SK-N-SH treated with all-trans-retinoic acid at 6 μM for 48 hours (cell line): ENCODE results near the gene PITPNC1.

Source experiments
- ARNTL ChIP-seq: fragments of 450-650 bp; formaldehyde crosslinking; IDR thresholded peaks from 2 replicates; pipeline ENCODE4 v1.5.0; 2020; ENCODE audit warnings: low read depth, mild to moderate bottlenecking, moderate library complexity, borderline replicate concordance
- GLIS3 ChIP-seq: fragments of 250-450 bp; sonication (Bioruptor Pico); IDR thresholded peaks from 2 replicates; pipeline ENCODE4 v1.5.0; 2020; ENCODE audit warnings: mild to moderate bottlenecking, moderate library complexity
- OSR1 ChIP-seq: fragments of 250-450 bp; sonication (Bioruptor Pico); IDR thresholded peaks from 2 replicates; pipeline ENCODE4 v1.8.0; 2022; ENCODE audit warnings: moderate library complexity, mild to moderate bottlenecking, inconsistent platforms
- RARB ChIP-seq: fragments of 250-450 bp; sonication (Bioruptor Pico); IDR thresholded peaks from 2 replicates; pipeline ENCODE4 v1.8.0; 2021; ENCODE audit warnings: mild to moderate bottlenecking, moderate library complexity

- no peak for TF ChIP-seq RARB (CRISPR knock-in tag)
- TF ChIP-seq GLIS3 (CRISPR knock-in tag), result no peak
- no peak for TF ChIP-seq ARNTL (CRISPR knock-in tag)
- TF ChIP-seq OSR1 (CRISPR knock-in tag), result no peak
Measured at GRCh38 chr17:67500261-67500660, 123.2 kb downstream of the PITPNC1 start.
